Measurements from ENCODE around the gene STUM.

STUM gene

DNA sequence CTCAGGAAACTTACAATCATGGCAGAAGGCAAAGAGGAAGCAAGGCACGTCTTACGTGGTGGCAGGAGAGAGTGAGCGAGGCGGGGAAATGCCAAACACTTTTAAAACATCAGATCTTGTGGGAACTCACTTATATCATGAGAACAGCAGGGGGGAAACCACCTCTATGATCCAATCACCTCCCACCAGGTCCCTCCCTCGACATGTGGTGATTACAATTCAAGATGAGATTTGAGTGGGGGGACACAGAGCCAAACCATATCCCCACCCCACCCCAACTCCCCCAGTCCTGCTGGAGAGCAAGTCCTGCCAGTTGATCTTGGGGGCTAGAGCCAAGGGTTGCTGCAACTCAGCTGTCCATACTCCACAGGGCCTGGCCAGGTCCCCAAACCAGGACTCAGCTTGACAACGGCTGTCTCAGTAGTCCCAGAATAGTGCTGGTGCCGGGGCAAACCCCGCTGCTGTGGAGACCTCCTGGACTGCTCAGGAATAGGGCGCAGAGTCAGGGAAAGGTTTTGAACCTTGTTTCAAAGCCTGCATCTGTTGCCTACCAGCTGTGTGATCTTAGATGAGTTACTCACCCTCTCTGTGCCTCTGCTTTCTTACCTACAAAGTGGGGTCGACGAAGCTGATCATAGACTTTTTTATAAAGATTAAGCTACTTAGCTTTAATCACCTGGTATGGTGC is 79.5 kb downstream of the STUM start:
- TF ChIP-seq Cebpa-rat (IDR thresholded peaks at IDR 0.05) = no peak
- Histone ChIP-seq H3K9me3 (replicated peaks in 1 of 11) (peaks cover 0 to 9% (median 0%) of the 10 kb centered on the region in 11 experiments; a peak in 2 of 22 replicates), H3K4me1 (peaks cover 29 to 52% (median 46%) of the 10 kb centered on the region in 10 experiments), H3K27ac (no peak overlapping the region), H3K4me2 (peak overlapping the region in 6 of 11 experiments; percentile 14 to 41 (median 33); a peak in 6 of 22 replicates), H3K4me3 (no peak overlapping the region), H3K36me3 (0 out of 22 replicates have a peak, but pooled peaks cover 0 to 6% (median 0%) of the 10 kb centered on the region in 11 experiments), H3K9ac (no peak overlapping the region), H4K20me1 (peaks cover 0 to 3% (median 0%) of the 10 kb centered on the region in 11 experiments; a peak in 1 of 22 replicates), H3K27me3 (no peaks in the 10 kb centered on the region)

DNA sequence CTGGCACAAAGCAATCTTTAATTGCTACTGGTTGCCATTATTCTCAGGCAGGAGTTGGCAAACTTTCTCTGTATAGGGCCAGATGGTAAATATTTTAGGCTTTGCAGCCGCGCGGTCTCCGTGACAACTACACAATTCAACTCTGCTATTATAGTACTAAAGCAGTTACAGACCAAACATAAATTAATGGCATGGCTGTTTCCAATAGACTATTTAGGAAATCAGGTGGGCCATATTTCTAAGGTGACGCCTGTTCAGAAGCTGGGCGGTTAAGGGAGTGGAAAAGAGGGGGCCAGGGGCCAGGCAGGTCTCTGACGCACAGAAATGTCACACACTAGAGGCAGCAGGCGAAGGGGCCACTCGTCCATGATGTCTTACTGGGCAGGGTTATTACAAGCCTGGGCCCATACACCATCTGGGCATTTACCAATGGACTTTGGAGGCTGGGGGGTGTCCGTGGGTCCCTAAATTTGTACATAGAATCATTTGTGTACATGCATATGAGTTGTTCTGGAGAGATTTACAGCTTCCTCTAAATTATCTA is 80.1 kb downstream of the STUM start:
- TF ChIP-seq Cebpa-rat (IDR thresholded peaks at IDR 0.05) = no peak
- H4K20me1 ChIP-seq = peaks cover 0 to 9% (median 0%) of the 10 kb centered on the region in 11 experiments; a peak in 4 of 22 replicates
- no peak overlapping the region for H3K27ac ChIP-seq
- 0 out of 22 replicates have a peak, but pooled peaks cover 0 to 6% (median 0%) of the 10 kb centered on the region in 11 experiments for H3K36me3 ChIP-seq
- peaks cover 35 to 59% (median 52%) of the 10 kb centered on the region in 10 experiments for H3K4me1 ChIP-seq
- H3K9ac ChIP-seq = no peak overlapping the region
- H3K4me3 ChIP-seq = no peak overlapping the region
- peaks cover 0 to 9% (median 0%) of the 10 kb centered on the region in 11 experiments; a peak in 2 of 22 replicates for H3K9me3 ChIP-seq (replicated peaks in 1 of 11)
- H3K4me2 ChIP-seq = no peak overlapping the region
- H3K27me3 ChIP-seq = no peaks in the 10 kb centered on the region

DNA sequence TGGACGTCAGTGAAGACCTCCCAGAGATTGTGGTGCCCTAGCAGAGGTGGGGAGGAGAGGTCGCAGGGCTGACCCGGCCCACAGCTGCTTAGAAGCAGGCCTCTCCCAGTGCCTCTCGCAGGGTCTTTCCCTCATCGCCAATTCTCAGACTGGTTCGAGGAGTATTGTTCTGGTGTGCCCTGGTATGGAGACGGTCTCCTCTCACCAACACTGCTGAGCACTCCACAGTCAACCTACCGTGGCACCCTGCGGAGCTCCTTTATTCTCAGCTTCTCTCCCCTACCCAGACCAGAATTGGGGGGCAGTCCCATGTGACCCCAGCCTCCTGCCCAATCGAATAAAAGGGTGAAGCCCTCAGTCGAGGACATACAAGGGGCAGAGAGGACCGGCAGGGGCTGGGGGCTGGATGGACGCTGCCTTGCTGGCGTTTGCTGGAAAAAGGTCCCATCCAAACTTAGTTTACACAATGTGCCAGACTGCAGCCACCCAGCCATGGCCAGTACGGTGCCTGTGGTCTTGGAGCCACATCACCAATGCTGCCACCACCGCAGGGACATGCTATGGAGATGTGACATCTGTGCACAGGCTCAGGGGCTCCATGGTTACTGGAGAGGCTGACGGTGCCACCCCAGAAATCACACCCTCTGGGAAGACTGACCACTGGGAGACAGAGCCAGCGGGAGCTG is 80.8 kb downstream of the STUM start:
- peaks cover 0 to 9% (median 0%) of the 10 kb centered on the region in 11 experiments; a peak in 2 of 22 replicates for H3K9me3 ChIP-seq (replicated peaks in 1 of 11)
- H3K4me3 ChIP-seq = no peak overlapping the region
- H3K36me3 ChIP-seq = peaks cover 0 to 6% (median 0%) of the 10 kb centered on the region in 11 experiments; a peak in 1 of 22 replicates
- TF ChIP-seq Cebpa-rat (IDR thresholded peaks at IDR 0.05) = no peak
- no peaks in the 10 kb centered on the region for H3K27me3 ChIP-seq
- no peak overlapping the region for H3K9ac ChIP-seq
- no peak overlapping the region for H3K4me2 ChIP-seq
- peaks cover 0 to 13% (median 0%) of the 10 kb centered on the region in 11 experiments; a peak in 4 of 22 replicates for H4K20me1 ChIP-seq
- H3K4me1 ChIP-seq = peaks cover 42 to 65% (median 59%) of the 10 kb centered on the region in 10 experiments
- no peak overlapping the region for H3K27ac ChIP-seq

DNA sequence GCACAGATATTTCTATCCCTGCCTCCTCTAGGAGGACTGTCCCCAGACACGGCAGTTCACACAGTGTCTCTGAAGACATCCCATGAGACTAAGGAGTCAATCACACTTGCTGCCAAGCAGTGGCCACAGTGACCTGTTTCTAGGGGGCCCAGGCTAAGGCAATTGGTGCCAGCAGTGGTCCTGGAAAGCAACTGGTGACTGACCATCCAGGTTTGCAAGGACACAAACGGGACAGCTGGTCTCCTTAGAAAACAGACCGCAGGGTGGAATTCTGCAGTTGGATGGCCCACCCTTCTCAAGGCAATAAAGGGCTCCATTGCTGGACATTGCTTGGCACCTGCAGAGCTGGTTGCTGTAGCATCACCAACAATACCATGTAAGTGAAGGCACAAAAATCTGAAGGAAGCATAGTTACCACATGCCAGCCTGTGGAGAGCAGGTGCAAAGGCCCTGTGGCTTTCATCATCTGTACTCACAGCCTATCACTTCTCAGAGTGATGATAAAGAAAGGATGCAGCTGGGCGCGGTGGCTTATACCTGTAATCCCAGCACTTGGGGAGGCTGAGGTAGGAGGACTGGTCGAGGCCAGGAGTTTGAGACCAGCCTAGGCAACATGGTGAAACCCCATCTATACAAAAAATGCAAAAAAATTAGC is 81.5 kb downstream of the STUM start:
- H3K9me3 ChIP-seq (replicated peaks in 1 of 11) = peaks cover 0 to 9% (median 0%) of the 10 kb centered on the region in 11 experiments; a peak in 2 of 22 replicates
- H3K4me1 ChIP-seq = peaks cover 49 to 72% (median 66%) of the 10 kb centered on the region in 10 experiments
- no peak overlapping the region for H3K9ac ChIP-seq
- no peaks in the 10 kb centered on the region for H3K27me3 ChIP-seq
- peaks cover 0 to 20% (median 0%) of the 10 kb centered on the region in 11 experiments; a peak in 8 of 22 replicates for H4K20me1 ChIP-seq
- H3K27ac ChIP-seq = no peak overlapping the region
- peaks cover 0 to 6% (median 0%) of the 10 kb centered on the region in 11 experiments; a peak in 2 of 22 replicates for H3K36me3 ChIP-seq
- H3K4me3 ChIP-seq = no peak overlapping the region
- H3K4me2 ChIP-seq = peak overlapping the region in 1 of 11 experiments; percentile 84; a peak in 1 of 22 replicates
- no peak for TF ChIP-seq Cebpa-rat (IDR thresholded peaks at IDR 0.05)

DNA sequence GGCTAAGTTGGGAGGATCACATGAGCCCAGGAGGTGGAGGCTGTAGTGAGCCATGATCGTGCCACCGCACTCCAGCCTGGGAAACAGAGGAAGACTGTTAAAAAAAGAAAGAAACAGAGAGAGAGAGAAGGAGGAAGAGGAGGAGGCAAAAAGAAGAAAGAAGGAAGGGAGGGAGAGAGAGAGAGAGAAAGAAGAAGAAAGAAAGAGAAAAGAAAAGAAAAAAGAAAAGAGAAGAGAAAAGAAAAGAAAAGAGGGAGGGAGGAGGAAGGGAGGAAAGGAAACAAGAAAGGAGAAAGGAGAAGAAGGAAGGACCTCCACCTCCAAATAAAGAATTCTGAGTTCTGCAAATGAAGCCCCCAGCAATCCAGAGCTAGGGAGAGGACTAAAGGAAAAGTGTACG is 82.0 kb downstream of the STUM start:
- TF ChIP-seq Cebpa-rat (IDR thresholded peaks at IDR 0.05) = no peak

DNA sequence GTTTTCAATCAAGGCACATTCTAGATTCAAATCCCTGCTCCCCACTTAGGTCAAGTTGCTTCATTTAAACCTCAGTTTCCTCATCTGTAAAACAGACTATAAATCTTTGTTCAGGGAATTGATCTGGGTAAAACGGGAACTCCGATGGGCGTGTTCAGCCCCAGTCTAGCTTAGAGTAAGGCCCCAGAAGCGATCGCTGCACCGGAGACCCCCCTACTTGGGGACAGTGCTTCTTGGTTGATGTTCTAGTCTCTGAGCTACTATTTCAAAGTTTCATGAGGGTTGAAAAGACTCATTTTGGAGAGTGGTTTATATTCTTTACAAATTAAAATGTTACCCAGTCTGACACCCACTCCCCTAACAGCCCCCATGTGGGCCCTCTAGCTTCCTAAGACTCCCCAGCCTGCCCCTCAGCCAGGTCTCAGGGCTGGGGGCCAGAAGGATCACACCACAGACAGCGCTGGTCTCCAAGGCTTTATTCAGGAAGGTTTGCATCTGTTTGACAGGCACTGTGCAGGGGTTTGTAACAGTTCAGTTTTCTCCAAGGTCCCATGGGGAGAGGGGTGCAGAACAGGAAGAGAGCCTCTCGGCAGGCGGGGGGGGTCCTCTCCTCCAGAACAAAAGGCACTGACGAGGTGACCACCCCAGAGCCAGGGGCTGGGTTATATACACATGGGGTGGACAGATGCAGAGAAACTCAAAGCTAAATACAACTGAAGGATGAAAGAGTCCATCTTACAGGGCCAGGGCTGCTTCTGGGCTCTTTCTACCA is 82.9 kb downstream of the STUM start:
- H3K9ac ChIP-seq = peak overlapping the region in 7 of 11 experiments; percentile 12 to 58 (median 36); a peak in 8 of 22 replicates
- H3K9me3 ChIP-seq (replicated peaks in 1 of 11) = peaks cover 0 to 9% (median 0%) of the 10 kb centered on the region in 11 experiments; a peak in 2 of 22 replicates
- H3K4me2 ChIP-seq = peak overlapping the region; percentile 70 to 89 (median 82)
- H3K36me3 ChIP-seq = peaks cover 0 to 6% (median 0%) of the 10 kb centered on the region in 11 experiments; a peak in 4 of 22 replicates
- H3K4me3 ChIP-seq = no peak overlapping the region
- TF ChIP-seq Cebpa-rat (IDR thresholded peaks at IDR 0.05) = no peak
- H3K27ac ChIP-seq = peak overlapping the region in 4 of 11 experiments; percentile 13 to 35 (median 29); a peak in 3 of 22 replicates
- H4K20me1 ChIP-seq = peaks cover 0 to 33% (median 12%) of the 10 kb centered on the region in 11 experiments; a peak in 11 of 22 replicates
- no peaks in the 10 kb centered on the region for H3K27me3 ChIP-seq
- peaks cover 59 to 82% (median 76%) of the 10 kb centered on the region in 10 experiments for H3K4me1 ChIP-seq

More for the DNA sequence above, 82.0 kb downstream of the STUM start:
- 0 out of 22 replicates have a peak overlapping the region, but pooled peaks of 1 of the 11 experiments have one; percentile 35 for H3K27ac ChIP-seq
- no peak overlapping the region for H3K4me3 ChIP-seq
- H3K4me2 ChIP-seq = peak overlapping the region; percentile 70 to 89 (median 82); a peak in 16 of 22 replicates
- no peak overlapping the region for H3K9ac ChIP-seq
- H3K36me3 ChIP-seq = peaks cover 0 to 6% (median 0%) of the 10 kb centered on the region in 11 experiments; a peak in 3 of 22 replicates
- H3K9me3 ChIP-seq (replicated peaks in 1 of 11) = peaks cover 0 to 9% (median 0%) of the 10 kb centered on the region in 11 experiments; a peak in 2 of 22 replicates
- no peaks in the 10 kb centered on the region for H3K27me3 ChIP-seq
- peaks cover 0 to 25% (median 5%) of the 10 kb centered on the region in 11 experiments; a peak in 9 of 22 replicates for H4K20me1 ChIP-seq
- peaks cover 54 to 78% (median 71%) of the 10 kb centered on the region in 10 experiments for H3K4me1 ChIP-seq

DNA sequence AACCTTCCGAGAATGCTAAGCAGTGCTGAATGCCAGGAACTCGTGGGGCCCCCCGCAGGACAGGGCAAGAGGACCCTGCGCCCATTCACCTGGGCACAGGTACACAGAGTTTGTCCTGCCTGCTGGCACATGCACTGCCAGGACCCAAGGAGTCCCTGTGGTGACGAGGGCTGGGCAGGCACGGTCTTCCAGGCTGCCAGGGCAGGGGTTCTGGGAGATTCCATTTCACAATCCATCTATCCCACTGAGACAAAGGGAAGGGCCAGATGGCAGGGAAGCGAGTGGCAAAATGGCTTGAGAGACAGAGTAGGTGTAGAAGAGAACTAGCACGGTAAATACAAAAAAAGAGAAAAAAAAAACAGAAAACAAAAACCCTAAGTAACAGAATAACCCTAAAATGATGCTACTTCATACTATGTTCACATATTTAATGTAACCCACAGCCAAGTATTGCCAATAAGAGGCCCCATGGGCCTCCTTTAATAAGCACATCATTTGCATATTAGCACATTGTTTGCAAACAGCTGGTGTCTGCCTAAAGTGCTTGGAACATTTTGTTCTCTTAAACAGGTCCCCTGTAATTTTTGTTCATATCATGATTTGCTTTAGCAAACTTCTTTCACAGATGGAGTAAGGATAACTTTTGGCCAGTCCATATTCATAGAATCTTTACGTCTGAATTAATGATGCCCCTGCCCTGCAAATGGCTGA is 83.8 kb downstream of the STUM start:
- Histone ChIP-seq H3K4me1 (peaks cover 65 to 78% (median 72%) of the 10 kb centered on the region in 10 experiments), H3K27me3 (no peaks in the 10 kb centered on the region), H3K4me2 (peak overlapping the region; percentile 70 to 89 (median 82)), H4K20me1 (peaks cover 0 to 36% (median 12%) of the 10 kb centered on the region in 11 experiments; a peak in 11 of 22 replicates), H3K9me3 (replicated peaks in 1 of 11) (peaks cover 0 to 9% (median 0%) of the 10 kb centered on the region in 11 experiments; a peak in 2 of 22 replicates), H3K36me3 (peaks cover 3 to 13% (median 6%) of the 10 kb centered on the region in 11 experiments; a peak in 15 of 22 replicates), H3K27ac (peak overlapping the region in 4 of 11 experiments; percentile 25 to 37 (median 34); a peak in 8 of 22 replicates), H3K9ac (peak overlapping the region in 4 of 11 experiments; percentile 19 to 51 (median 40); a peak in 5 of 22 replicates), H3K4me3 (no peak overlapping the region)
- TF ChIP-seq Cebpa-rat (IDR thresholded peaks at IDR 0.05) = no peak

All from BLaER1 treated with 17β-estradiol and CSF1 and Interleukin-3, amounts not matched to agents 10 nM and 100 nM (cell line).